K562 (cell line): Measurements from ENCODE around the gene TACC3. TPM values are rescaled to one million over a fixed set of nuclear protein-coding genes. Genes with fewer than 3 reads are reported as not detected.

ENCODE experiments used
- CSDE1 ChIP-seq, 2 experiments: fragments of 450-650 bp; IDR thresholded peaks; 2 replicates each; pipeline ENCODE4 v1.6.1; 2016; ENCODE audit warnings: mild to moderate bottlenecking in 1 of 2
- CXXC5 ChIP-seq: fragments of 250-450 bp; sonication (Bioruptor Pico); IDR thresholded peaks from 2 replicates; pipeline ENCODE4 v1.8.0; 2022; ENCODE audit warnings: inconsistent platforms, mild to moderate bottlenecking, moderate library complexity
- E2F1 ChIP-seq: sonication (generic); formaldehyde crosslinking; IDR thresholded peaks from 2 replicates; pipeline ENCODE4 v1.8.1; 2023; ENCODE audit warnings: mild to moderate bottlenecking, missing genetic modification reagents, moderate library complexity
- ELK3 ChIP-seq: fragments of 450-650 bp; formaldehyde crosslinking; IDR thresholded peaks from 2 replicates; pipeline ENCODE4 v1.4.0; 2020; ENCODE audit warnings: mild to moderate bottlenecking
- NR4A1 ChIP-seq, 2 experiments: fragments of 250-450 bp in 1 of 2; fragments of 450-650 bp in 1 of 2; sonication (Bioruptor Pico) in 1 of 2; IDR thresholded peaks; 2 replicates each; pipeline versions ENCODE4 v1.4.0 to v1.6.1; 2016 to 2020; ENCODE audit warnings: mild to moderate bottlenecking in 2 of 2, missing compliant biosample characterization in 1 of 2, missing genetic modification characterization in 1 of 2, moderate library complexity in 1 of 2
- RAD21 ChIP-seq, 2 experiments: fragments of 250-450 bp in 1 of 2; fragments of 450-650 bp in 1 of 2; sonication (Bioruptor Pico) in 1 of 2; formaldehyde crosslinking in 1 of 2; IDR thresholded peaks in 1 of 2; conservative IDR thresholded peaks in 1 of 2; 2 replicates each; pipeline versions ENCODE4 v1.4.0 to v1.8.0; 2020 to 2022; ENCODE audit warnings: mild to moderate bottlenecking in 2 of 2, moderate library complexity in 1 of 2
- YY1 ChIP-seq, 3 experiments: IDR thresholded peaks; 2 replicates each; pipeline ENCODE4 v1.6.1; 2011; ENCODE audit warnings: low read length in 2 of 3, mild to moderate bottlenecking in 2 of 3, moderate library complexity in 2 of 3, borderline replicate concordance in 1 of 3, control low read depth in 1 of 3, low read depth in 1 of 3; ENCODE audit not compliant: insufficient read depth in 3 of 3, insufficient replicate concordance in 2 of 3, control insufficient read depth in 1 of 3, insufficient read length in 1 of 3; ENCODE audit errors: extremely low read depth in 1 of 3
- ZNF780A ChIP-seq: fragments of 250-450 bp; sonication (Bioruptor Pico); IDR thresholded peaks from 2 replicates; pipeline ENCODE4 v1.5.0; 2021; ENCODE audit warnings: mild to moderate bottlenecking
- polyA plus RNA-seq, 8 experiments: library from polyadenylated mRNA; depleted of rRNA in 4 of 8; stranded (reverse) in 5 of 8; unstranded in 3 of 8; fragments of >200 nt; fragmentation: Nextera tagmentation in 2 of 8; fragmentation: Illumina TruSeq in 1 of 8; extraction: Ambion mirVana in 2 of 8; extraction: Trizol in 1 of 8; gene quantifications; 2 replicates each; pipeline versions ENCODE4 v1.2.1 to v1.2.3, GENCODE V29; 2011 to 2014; ENCODE audit warnings: inconsistent platforms in 1 of 8, missing spikeins in 1 of 8
- total RNA-seq, 7 experiments: library from RNA; depleted of rRNA in 6 of 7; stranded (reverse); fragments of >200 nt in 6 of 7; fragmentation: Illumina TruSeq in 2 of 7; extraction: Trizol in 2 of 7; gene quantifications; 2 replicates each; pipeline versions ENCODE4 v1.2.1 to v1.2.3, GENCODE V29; 2011 to 2021; ENCODE audit warnings: low replicate concordance in 1 of 7
- TF ChIP-seq, protein P1 (sequence below), 2 experiments: IDR thresholded peaks; 2 replicates each; pipeline ENCODE4 v1.6.1; 2011; ENCODE audit warnings: borderline replicate concordance in 1 of 2, control low read depth in 1 of 2, low read depth in 1 of 2, low read length in 1 of 2, mild to moderate bottlenecking in 1 of 2, mixed read lengths in 1 of 2, moderate library complexity in 1 of 2; ENCODE audit not compliant: insufficient read depth in 1 of 2, insufficient read length in 1 of 2, poor library complexity in 1 of 2, severe bottlenecking in 1 of 2; ENCODE audit errors: extremely low read depth in 1 of 2
- TF ChIP-seq, protein P2 (sequence below), 3 experiments: fragments of 200-800 bp in 1 of 3; sonication (Bioruptor generic) in 1 of 3; sonication (generic) in 1 of 3; formaldehyde crosslinking in 1 of 3; IDR thresholded peaks; 2 replicates each; pipeline versions ENCODE4 v1.6.1 to v1.8.0; 2016 to 2022; ENCODE audit warnings: mild to moderate bottlenecking in 2 of 3, missing compliant biosample characterization in 2 of 3, missing genetic modification characterization in 2 of 3, missing genetic modification reagents in 1 of 3

The TACC3 gene
- total and polyA plus RNA-seq, 9 of the 15 experiments (the other 6 are each of a cell fraction or from before 2014, with no cell fraction given) = 1.9 to 122 (median 55.6) TPM

- TF ChIP-seq ELK3 (CRISPR knock-in tag) (no peak), RAD21 (CRISPR knock-in tag; conservative IDR thresholded peaks at IDR 0.05 in 1 of 2, IDR thresholded peaks at IDR 0.05 in 1 of 2) (no peak), YY1 (IDR thresholded peaks at IDR 0.05; ENCODE audit: borderline replicate concordance in 1 of 3, control insufficient read depth in 1 of 3, extremely low read depth in 1 of 3, insufficient read depth in 3 of 3, insufficient read length in 1 of 3, insufficient replicate concordance in 2 of 3, low read depth in 1 of 3, low read length in 2 of 3) (no peak), CSDE1 (IDR thresholded peaks at IDR 0.05) (no peak), CXXC5 (CRISPR knock-in tag) (peak; percentile 92), E2F1 (peak; percentile 67), ZNF780A (CRISPR knock-in tag) (no peak), NR4A1 (CRISPR knock-in tag; IDR thresholded peaks at IDR 0.05) (peak; percentile 68; the same call in 1 of the 2 replicates), NR4A1 (tag; IDR thresholded peaks at IDR 0.05) (peak; percentile 61; the same call in 1 of the 2 replicates)
- TF ChIP-seq, protein P1, sequence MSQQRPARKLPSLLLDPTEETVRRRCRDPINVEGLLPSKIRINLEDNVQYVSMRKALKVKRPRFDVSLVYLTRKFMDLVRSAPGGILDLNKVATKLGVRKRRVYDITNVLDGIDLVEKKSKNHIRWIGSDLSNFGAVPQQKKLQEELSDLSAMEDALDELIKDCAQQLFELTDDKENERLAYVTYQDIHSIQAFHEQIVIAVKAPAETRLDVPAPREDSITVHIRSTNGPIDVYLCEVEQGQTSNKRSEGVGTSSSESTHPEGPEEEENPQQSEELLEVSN (IDR thresholded peaks at IDR 0.05; ENCODE audit: borderline replicate concordance in 1 of 2, extremely low read depth in 1 of 2, insufficient read depth in 1 of 2, insufficient read length in 1 of 2, low read depth in 1 of 2, low read length in 1 of 2, poor library complexity in 1 of 2, severe bottlenecking in 1 of 2) = peak; percentile 91 to 93
- TF ChIP-seq, protein P2, sequence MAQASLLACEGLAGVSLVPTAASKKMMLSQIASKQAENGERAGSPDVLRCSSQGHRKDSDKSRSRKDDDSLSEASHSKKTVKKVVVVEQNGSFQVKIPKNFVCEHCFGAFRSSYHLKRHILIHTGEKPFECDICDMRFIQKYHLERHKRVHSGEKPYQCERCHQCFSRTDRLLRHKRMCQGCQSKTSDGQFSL (CRISPR knock-in tag; IDR thresholded peaks at IDR 0.05) = peak; percentile 81
- TF ChIP-seq, protein P2 (tag; IDR thresholded peaks at IDR 0.05) = no peak
Measured at GRCh38 chr4:1683736-1684505, 37.4 kb upstream of the TACC3 start, which contains the start of gene FAM53A (continued).
